Stimulated activated CD4-positive, alpha-beta T cell treated with anti-CD3 and anti-CD28 coated beads, Interleukin-1b, Interleukin-23, amount 100 ng/mL, for 24 hours (primary cell): ENCODE results near the gene CHST14.
"Not testable (repeated sequence)": the region's sequence is repeated elsewhere in the genome, so short reads cannot be mapped to it uniquely, and the experiment has no call there.

Experiments
- DNase-seq, 4 experiments: peaks; one replicate each; pipeline ENCODE4 v3.0.0-alpha.2; 2020; ENCODE audit warnings: low read depth in 4 of 4, low spot score in 1 of 4

The CHST14 gene

GRCh38 chr15:40440743-40441564 lies 29.8 kb upstream of the CHST14 start, which contains the start of gene BAHD1:
Gene BAHD1, plus strand, starts transcription at chr15:40440953. Its CDS starts 17,512 bp downstream, at chr15:40458465.
- DNase-seq, result peak; percentile 76 to 96 (median 93)

GRCh38 chr15:40441565-40442531 lies 28.9 kb upstream of the CHST14 start:
- DNase-seq, result no peak

- no peak for DNase-seq
These were observed 27.5 kb upstream of the CHST14 start for GRCh38 chr15:40443255-40443654.

- DNase-seq, result no peak
These were observed 26.9 kb upstream of the CHST14 start for GRCh38 chr15:40443846-40444245.

GRCh38 chr15:40444736-40445135 lies 26.0 kb upstream of the CHST14 start:
- DNase-seq, result no peak

- no peak for DNase-seq
These were observed 25.3 kb upstream of the CHST14 start for GRCh38 chr15:40445421-40445922.

- DNase-seq, result no peak
These were observed 24.6 kb upstream of the CHST14 start for GRCh38 chr15:40446144-40446543.

GRCh38 chr15:40448354-40448753 lies 22.4 kb upstream of the CHST14 start:
- no peak for DNase-seq

- no peak for DNase-seq
These were observed 21.5 kb upstream of the CHST14 start for GRCh38 chr15:40449275-40449674.

- no peak for DNase-seq
These were observed 20.7 kb upstream of the CHST14 start for GRCh38 chr15:40450047-40450446.

GRCh38 chr15:40451527-40452158 lies 19.1 kb upstream of the CHST14 start:
- no peak for DNase-seq

GRCh38 chr15:40452296-40453090 lies 18.3 kb upstream of the CHST14 start:
- DNase-seq, result no peak

GRCh38 chr15:40453941-40454340 lies 16.8 kb upstream of the CHST14 start:
- not testable (repeated sequence) for DNase-seq

- DNase-seq, result no peak
These were observed 15.8 kb upstream of the CHST14 start for GRCh38 chr15:40454904-40455391.

- DNase-seq, result no peak
These were observed 14.5 kb upstream of the CHST14 start for GRCh38 chr15:40456299-40456712.

GRCh38 chr15:40456738-40457137 lies 14.0 kb upstream of the CHST14 start:
- no peak for DNase-seq

GRCh38 chr15:40458495-40459371 lies 12.1 kb upstream of the CHST14 start:
- DNase-seq, result no peak

- no peak for DNase-seq
These were observed 11.3 kb upstream of the CHST14 start for GRCh38 chr15:40459391-40460015.

- DNase-seq, result no peak
These were observed 10.4 kb upstream of the CHST14 start for GRCh38 chr15:40460404-40460803.
